OCI-LY7 (cell line): Measurements from ENCODE around the gene CACNA2D4.

Experiments used
- CTCF ChIP-seq: fragments of 200-600 bp; sonication (generic); conservative IDR thresholded peaks from 2 replicates; pipeline ENCODE4 v1.5.1; 2014; ENCODE audit warnings: mild to moderate bottlenecking, antibody characterized with exemption, low read length, moderate library complexity, mixed read lengths
- EZH2phosphoT487 ChIP-seq: fragments of 200-600 bp; sonication (generic); IDR thresholded peaks from 2 replicates; pipeline ENCODE4 v1.6.1; 2018; ENCODE audit warnings: low read depth, borderline replicate concordance, mild to moderate bottlenecking, mixed run types, antibody characterized with exemption, low read length, moderate library complexity, mixed read lengths

GRCh38 chr12:1920971-1921370 is 2.5 kb upstream of the CACNA2D4 start:
- TF ChIP-seq CTCF = no peak
- no peak for TF ChIP-seq EZH2phosphoT487
